Measurements from ENCODE around the gene NYAP1.
A peak's percentile ranks its signal among the peaks of the same experiment; 100 is the strongest.

The NYAP1 gene

DNA sequence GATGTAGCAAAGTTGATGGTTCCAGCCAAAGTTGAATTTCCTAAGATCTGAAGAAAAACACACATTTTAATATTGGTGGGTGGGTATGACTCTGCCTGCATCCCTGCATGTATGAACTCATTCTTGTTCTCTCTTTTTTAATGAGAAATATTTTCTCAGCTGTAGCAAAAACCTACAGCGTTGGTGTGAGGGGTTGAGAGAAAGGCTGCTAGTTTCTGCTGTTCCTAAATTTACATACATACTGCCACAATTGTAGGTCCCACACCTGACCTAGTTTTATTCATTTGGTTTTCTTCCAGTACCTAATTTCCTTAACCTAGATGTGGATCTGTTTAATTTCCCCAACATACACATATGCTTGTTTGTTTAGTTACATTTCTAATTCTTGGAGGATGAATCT lies 59.9 kb downstream of the NYAP1 start:
- Histone ChIP-seq H3K79me2 (ENCODE audit: insufficient read depth, low read length) (peaks cover 27% of the 10 kb centered on the region), H3K4me2 (ENCODE audit: low read depth, low read length, poor library complexity, severe bottlenecking) (peak overlapping the region; percentile 14), H3K9ac (ENCODE audit: low read depth, low read length, poor library complexity, severe bottlenecking) (no peak overlapping the region), H3K27me3 (ENCODE audit: insufficient read depth, low read length, poor library complexity, severe bottlenecking) (no peaks in the 10 kb centered on the region), H3K4me1 (ENCODE audit: insufficient read depth, low read length, poor library complexity, severe bottlenecking) (peaks cover 53% of the 10 kb centered on the region), H3K4me3 (ENCODE audit: low read length, poor library complexity, severe bottlenecking) (no peak overlapping the region), H3K36me3 (ENCODE audit: insufficient read depth, low read length) (no peaks in the 10 kb centered on the region; the same call in 1 of the 2 replicates), H2AFZ (ENCODE audit: low read length) (no peak overlapping the region), H3F3A (ENCODE audit: low read depth) (no peaks in the 10 kb centered on the region), H3K9me2 (replicated peaks; ENCODE audit: low read depth, low read length) (no peaks in the 10 kb centered on the region), H3K9me3 (ENCODE audit: insufficient read depth, low read depth, low read length) (no peaks in the 10 kb centered on the region), H4K20me1 (ENCODE audit: insufficient read depth, low read length, poor library complexity, severe bottlenecking) (no peaks in the 10 kb centered on the region)
- TF ChIP-seq, protein P1, sequence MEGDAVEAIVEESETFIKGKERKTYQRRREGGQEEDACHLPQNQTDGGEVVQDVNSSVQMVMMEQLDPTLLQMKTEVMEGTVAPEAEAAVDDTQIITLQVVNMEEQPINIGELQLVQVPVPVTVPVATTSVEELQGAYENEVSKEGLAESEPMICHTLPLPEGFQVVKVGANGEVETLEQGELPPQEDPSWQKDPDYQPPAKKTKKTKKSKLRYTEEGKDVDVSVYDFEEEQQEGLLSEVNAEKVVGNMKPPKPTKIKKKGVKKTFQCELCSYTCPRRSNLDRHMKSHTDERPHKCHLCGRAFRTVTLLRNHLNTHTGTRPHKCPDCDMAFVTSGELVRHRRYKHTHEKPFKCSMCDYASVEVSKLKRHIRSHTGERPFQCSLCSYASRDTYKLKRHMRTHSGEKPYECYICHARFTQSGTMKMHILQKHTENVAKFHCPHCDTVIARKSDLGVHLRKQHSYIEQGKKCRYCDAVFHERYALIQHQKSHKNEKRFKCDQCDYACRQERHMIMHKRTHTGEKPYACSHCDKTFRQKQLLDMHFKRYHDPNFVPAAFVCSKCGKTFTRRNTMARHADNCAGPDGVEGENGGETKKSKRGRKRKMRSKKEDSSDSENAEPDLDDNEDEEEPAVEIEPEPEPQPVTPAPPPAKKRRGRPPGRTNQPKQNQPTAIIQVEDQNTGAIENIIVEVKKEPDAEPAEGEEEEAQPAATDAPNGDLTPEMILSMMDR (conservative IDR thresholded peaks at IDR 0.05; ENCODE audit: low read length), result no peak
- TF ChIP-seq EZH2phosphoT487 (IDR thresholded peaks at IDR 0.05; ENCODE audit: borderline replicate concordance), result no peak

DNA sequence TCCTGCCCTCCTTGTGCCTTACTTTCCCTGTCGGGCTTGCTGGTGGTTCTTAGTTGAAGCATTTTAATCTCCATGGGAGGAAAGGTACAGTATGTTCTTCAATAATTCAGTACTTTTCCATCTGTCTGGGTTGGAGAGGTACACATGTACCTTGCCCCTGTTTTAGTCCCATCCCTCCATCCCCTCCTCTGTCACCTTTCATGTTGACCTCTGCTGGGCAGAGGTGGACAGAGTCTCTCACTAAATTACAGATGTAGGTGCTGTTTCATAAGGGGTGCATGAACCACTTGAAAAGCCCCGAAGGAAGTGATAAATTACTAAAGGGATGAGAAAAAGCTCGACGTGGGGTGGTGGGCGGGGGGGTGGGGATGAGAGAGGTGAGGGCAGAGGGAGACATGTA lies 60.7 kb downstream of the NYAP1 start:
- H3K27me3 ChIP-seq (ENCODE audit: insufficient read depth, low read length, poor library complexity, severe bottlenecking), result no peaks in the 10 kb centered on the region
- peaks cover 53% of the 10 kb centered on the region for H3K4me1 ChIP-seq (ENCODE audit: insufficient read depth, low read length, poor library complexity, severe bottlenecking)
- no peak overlapping the region for H3K9ac ChIP-seq (ENCODE audit: low read depth, low read length, poor library complexity, severe bottlenecking)
- peaks cover 27% of the 10 kb centered on the region for H3K79me2 ChIP-seq (ENCODE audit: insufficient read depth, low read length)
- H3K9me3 ChIP-seq (ENCODE audit: insufficient read depth, low read depth, low read length), result no peaks in the 10 kb centered on the region
- no peak overlapping the region for H2AFZ ChIP-seq (ENCODE audit: low read length)
- H3F3A ChIP-seq (ENCODE audit: low read depth), result no peaks in the 10 kb centered on the region
- H3K4me2 ChIP-seq (ENCODE audit: low read depth, low read length, poor library complexity, severe bottlenecking), result peak overlapping the region; percentile 14
- no peaks in the 10 kb centered on the region; the same call in 1 of the 2 replicates for H3K36me3 ChIP-seq (ENCODE audit: insufficient read depth, low read length)
- no peak for TF ChIP-seq EZH2phosphoT487 (IDR thresholded peaks at IDR 0.05; ENCODE audit: borderline replicate concordance)
- TF ChIP-seq, protein P1 (conservative IDR thresholded peaks at IDR 0.05; ENCODE audit: low read length), result no peak
- H3K9me2 ChIP-seq (replicated peaks; ENCODE audit: low read depth, low read length), result no peaks in the 10 kb centered on the region
- no peak overlapping the region for H3K4me3 ChIP-seq (ENCODE audit: low read length, poor library complexity, severe bottlenecking)
- H4K20me1 ChIP-seq (ENCODE audit: insufficient read depth, low read length, poor library complexity, severe bottlenecking), result no peaks in the 10 kb centered on the region

Data from Loucy (cell line).